ENCODE data around the gene TENM4. TPM values are rescaled to one million over a fixed set of nuclear protein-coding genes. Genes with fewer than 3 reads are reported as not detected.

The TENM4 gene
- total and polyA plus RNA-seq, 2 of the 13 experiments (the other 11 are each of a cell fraction or from before 2014, with no cell fraction given) = not detected

DNA sequence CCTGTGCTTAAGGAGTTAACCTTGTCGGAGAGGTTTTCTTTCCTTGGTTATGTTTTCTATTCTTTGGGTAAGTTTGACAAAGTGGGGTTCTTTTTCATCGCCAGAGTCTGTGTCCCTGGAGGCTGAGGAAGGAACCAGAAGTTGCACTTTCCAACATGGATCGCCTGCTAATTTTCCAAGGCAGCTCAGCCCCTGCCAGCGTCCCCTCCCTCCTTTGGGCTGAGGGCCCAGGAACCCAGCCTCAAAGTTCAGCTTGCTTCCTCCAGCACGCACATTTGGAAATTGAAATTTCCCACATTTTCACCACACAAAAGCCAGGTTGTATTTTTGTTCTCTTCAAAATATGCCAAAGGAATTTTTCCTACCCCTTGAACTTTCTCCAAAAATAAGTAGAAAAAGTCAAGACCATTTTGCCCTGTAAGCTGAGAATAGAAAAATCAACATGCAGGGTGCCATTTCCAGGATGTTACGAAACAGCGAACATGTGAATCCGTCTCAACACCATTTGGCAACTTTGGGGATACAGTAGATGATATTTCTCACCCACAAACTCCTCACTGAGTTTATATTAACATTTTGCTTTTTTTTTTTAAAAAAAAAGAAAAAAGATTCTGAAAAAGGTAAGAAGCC lies 343.5 kb downstream of the TENM4 start:
- intact Hi-C loops (cut with micrococcal nuclease; ENCODE audit: unreplicated experiment) (no loop called here), in situ Hi-C loops (cut with HindIII; ENCODE audit: extremely low pct_ligation_motif_present, low pct_unique_long_range_greater_than_20kb) (no loop called here)
- H3K9me3 ChIP-seq (ENCODE audit: low read length) = no peaks in the 10 kb centered on the region
- H3K4me2 ChIP-seq (ENCODE audit: low read depth, low read length) = no peak overlapping the region
- DNase-seq (ENCODE audit: low spot score) = no peak
- ChIA-PET CTCF (ENCODE audit: low intra/inter-chr PET ratio, low total read pairs) (no interaction called here), POLR2A (no interaction called here)
- no peaks in the 10 kb centered on the region for H4K20me1 ChIP-seq (ENCODE audit: insufficient read depth, low read length)
- H3K79me2 ChIP-seq (ENCODE audit: insufficient read depth, low read length) = no peaks in the 10 kb centered on the region
- FAIRE-seq = no peak
- no peak overlapping the region for H3K9ac ChIP-seq (ENCODE audit: insufficient read depth, low read depth, low read length)
- no peak overlapping the region for H2AFZ ChIP-seq (ENCODE audit: low read length)
- WGBS (ENCODE audit: low lambda C conversion rate) = 41% methylated on average over 8 of the region's 8 CpGs
- no peak overlapping the region for H3K27ac ChIP-seq (ENCODE audit: extremely low read length, insufficient read depth, low read length)
- peaks cover 0 to 2% of the 10 kb centered on the region in 2 experiments; a peak in 2 of 5 replicates for H3K27me3 ChIP-seq (ENCODE audit: control insufficient read depth in 1 of 2, insufficient read depth in 2 of 2, low read length in 2 of 2)
- H3K4me1 ChIP-seq (ENCODE audit: insufficient read depth, low read length) = no peaks in the 10 kb centered on the region
- TF ChIP-seq, protein P1, sequence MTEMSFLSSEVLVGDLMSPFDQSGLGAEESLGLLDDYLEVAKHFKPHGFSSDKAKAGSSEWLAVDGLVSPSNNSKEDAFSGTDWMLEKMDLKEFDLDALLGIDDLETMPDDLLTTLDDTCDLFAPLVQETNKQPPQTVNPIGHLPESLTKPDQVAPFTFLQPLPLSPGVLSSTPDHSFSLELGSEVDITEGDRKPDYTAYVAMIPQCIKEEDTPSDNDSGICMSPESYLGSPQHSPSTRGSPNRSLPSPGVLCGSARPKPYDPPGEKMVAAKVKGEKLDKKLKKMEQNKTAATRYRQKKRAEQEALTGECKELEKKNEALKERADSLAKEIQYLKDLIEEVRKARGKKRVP (CRISPR knock-in tag; IDR thresholded peaks at IDR 0.05) = no peak
- TF ChIP-seq FOSL2 (CRISPR knock-in tag; IDR thresholded peaks at IDR 0.05) = no peak
- no peak for TF ChIP-seq HOXA5 (CRISPR knock-in tag; IDR thresholded peaks at IDR 0.05)
- TF ChIP-seq HOXA7 (CRISPR knock-in tag; IDR thresholded peaks at IDR 0.05) = no peak
- no peak for TF ChIP-seq CBX1 (IDR thresholded peaks at IDR 0.05; ENCODE audit: low read depth)
- no peak for TF ChIP-seq RFX1 (IDR thresholded peaks at IDR 0.05)
- TF ChIP-seq ZNF850 (CRISPR knock-in tag; conservative IDR thresholded peaks at IDR 0.05) = no peak
- TF ChIP-seq ZBTB42 (CRISPR knock-in tag; IDR thresholded peaks at IDR 0.05) = no peak
- no peak for TF ChIP-seq CBX2 (IDR thresholded peaks at IDR 0.05; ENCODE audit: low read depth, low read length)
- no peak for TF ChIP-seq CBX2 (CRISPR knock-in tag; IDR thresholded peaks at IDR 0.05; ENCODE audit: low read depth)
- TF ChIP-seq NFRKB (IDR thresholded peaks at IDR 0.05) = no peak
- no peak for TF ChIP-seq ATF1 (CRISPR knock-in tag; IDR thresholded peaks at IDR 0.05)
- TF ChIP-seq, protein P2, sequence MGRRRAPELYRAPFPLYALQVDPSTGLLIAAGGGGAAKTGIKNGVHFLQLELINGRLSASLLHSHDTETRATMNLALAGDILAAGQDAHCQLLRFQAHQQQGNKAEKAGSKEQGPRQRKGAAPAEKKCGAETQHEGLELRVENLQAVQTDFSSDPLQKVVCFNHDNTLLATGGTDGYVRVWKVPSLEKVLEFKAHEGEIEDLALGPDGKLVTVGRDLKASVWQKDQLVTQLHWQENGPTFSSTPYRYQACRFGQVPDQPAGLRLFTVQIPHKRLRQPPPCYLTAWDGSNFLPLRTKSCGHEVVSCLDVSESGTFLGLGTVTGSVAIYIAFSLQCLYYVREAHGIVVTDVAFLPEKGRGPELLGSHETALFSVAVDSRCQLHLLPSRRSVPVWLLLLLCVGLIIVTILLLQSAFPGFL (CRISPR knock-in tag; IDR thresholded peaks at IDR 0.05) = no peak
- no peak for TF ChIP-seq ZNF382 (CRISPR knock-in tag; IDR thresholded peaks at IDR 0.05; ENCODE audit: borderline replicate concordance)
- TF ChIP-seq, protein P3, sequence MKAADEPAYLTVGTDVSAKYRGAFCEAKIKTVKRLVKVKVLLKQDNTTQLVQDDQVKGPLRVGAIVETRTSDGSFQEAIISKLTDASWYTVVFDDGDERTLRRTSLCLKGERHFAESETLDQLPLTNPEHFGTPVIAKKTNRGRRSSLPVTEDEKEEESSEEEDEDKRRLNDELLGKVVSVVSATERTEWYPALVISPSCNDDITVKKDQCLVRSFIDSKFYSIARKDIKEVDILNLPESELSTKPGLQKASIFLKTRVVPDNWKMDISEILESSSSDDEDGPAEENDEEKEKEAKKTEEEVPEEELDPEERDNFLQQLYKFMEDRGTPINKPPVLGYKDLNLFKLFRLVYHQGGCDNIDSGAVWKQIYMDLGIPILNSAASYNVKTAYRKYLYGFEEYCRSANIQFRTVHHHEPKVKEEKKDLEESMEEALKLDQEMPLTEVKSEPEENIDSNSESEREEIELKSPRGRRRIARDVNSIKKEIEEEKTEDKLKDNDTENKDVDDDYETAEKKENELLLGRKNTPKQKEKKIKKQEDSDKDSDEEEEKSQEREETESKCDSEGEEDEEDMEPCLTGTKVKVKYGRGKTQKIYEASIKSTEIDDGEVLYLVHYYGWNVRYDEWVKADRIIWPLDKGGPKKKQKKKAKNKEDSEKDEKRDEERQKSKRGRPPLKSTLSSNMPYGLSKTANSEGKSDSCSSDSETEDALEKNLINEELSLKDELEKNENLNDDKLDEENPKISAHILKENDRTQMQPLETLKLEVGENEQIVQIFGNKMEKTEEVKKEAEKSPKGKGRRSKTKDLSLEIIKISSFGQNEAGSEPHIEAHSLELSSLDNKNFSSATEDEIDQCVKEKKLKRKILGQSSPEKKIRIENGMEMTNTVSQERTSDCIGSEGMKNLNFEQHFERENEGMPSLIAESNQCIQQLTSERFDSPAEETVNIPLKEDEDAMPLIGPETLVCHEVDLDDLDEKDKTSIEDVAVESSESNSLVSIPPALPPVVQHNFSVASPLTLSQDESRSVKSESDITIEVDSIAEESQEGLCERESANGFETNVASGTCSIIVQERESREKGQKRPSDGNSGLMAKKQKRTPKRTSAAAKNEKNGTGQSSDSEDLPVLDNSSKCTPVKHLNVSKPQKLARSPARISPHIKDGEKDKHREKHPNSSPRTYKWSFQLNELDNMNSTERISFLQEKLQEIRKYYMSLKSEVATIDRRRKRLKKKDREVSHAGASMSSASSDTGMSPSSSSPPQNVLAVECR (CRISPR knock-in tag; IDR thresholded peaks at IDR 0.05; ENCODE audit: borderline replicate concordance) = no peak
- TF ChIP-seq, protein P4, sequence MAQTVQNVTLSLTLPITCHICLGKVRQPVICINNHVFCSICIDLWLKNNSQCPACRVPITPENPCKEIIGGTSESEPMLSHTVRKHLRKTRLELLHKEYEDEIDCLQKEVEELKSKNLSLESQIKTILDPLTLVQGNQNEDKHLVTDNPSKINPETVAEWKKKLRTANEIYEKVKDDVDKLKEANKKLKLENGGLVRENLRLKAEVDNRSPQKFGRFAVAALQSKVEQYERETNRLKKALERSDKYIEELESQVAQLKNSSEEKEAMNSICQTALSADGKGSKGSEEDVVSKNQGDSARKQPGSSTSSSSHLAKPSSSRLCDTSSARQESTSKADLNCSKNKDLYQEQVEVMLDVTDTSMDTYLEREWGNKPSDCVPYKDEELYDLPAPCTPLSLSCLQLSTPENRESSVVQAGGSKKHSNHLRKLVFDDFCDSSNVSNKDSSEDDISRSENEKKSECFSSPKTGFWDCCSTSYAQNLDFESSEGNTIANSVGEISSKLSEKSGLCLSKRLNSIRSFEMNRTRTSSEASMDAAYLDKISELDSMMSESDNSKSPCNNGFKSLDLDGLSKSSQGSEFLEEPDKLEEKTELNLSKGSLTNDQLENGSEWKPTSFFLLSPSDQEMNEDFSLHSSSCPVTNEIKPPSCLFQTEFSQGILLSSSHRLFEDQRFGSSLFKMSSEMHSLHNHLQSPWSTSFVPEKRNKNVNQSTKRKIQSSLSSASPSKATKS (CRISPR knock-in tag; IDR thresholded peaks at IDR 0.05) = no peak
- BruUV-seq (replicated peaks) = no TSS peak
- no peaks in the 10 kb centered on the region for H3K36me3 ChIP-seq (replicated peaks in 1 of 2; ENCODE audit: control insufficient read depth in 1 of 2, insufficient read depth in 2 of 2, low read length in 2 of 2)
- no peak overlapping the region for H3K4me3 ChIP-seq (replicated peaks in 1 of 3; ENCODE audit: insufficient read depth in 1 of 3, low read depth in 2 of 3, low read length in 3 of 3)
- ATAC-seq = no peak

All from HepG2 (cell line).